PC-3 (cell line): ENCODE data around the gene DMRT1.
A peak's percentile ranks its signal among the peaks of the same experiment; 100 is the strongest.

Experiments
- EZH2 ChIP-seq: fragments of 300-600 bp; sonication (generic); IDR thresholded peaks from one replicate; pipeline ENCODE4 v1.6.1; 2017; ENCODE audit warnings: antibody characterized with exemption, mild to moderate bottlenecking, low read length; ENCODE audit not compliant: unreplicated experiment
- EZH2phosphoT487 ChIP-seq: fragments of 300-600 bp; sonication (generic); IDR thresholded peaks from 2 replicates; pipeline ENCODE4 v1.6.1; 2018; ENCODE audit warnings: mild to moderate bottlenecking, antibody characterized with exemption, low read length, borderline replicate concordance
- TF ChIP-seq, protein P1 (sequence below): fragments of 300-600 bp; sonication (generic); conservative IDR thresholded peaks from 2 replicates; pipeline ENCODE4 v1.5.1; 2017; ENCODE audit warnings: antibody characterized with exemption, low read depth, mild to moderate bottlenecking, low read length

- TF ChIP-seq, protein P1, sequence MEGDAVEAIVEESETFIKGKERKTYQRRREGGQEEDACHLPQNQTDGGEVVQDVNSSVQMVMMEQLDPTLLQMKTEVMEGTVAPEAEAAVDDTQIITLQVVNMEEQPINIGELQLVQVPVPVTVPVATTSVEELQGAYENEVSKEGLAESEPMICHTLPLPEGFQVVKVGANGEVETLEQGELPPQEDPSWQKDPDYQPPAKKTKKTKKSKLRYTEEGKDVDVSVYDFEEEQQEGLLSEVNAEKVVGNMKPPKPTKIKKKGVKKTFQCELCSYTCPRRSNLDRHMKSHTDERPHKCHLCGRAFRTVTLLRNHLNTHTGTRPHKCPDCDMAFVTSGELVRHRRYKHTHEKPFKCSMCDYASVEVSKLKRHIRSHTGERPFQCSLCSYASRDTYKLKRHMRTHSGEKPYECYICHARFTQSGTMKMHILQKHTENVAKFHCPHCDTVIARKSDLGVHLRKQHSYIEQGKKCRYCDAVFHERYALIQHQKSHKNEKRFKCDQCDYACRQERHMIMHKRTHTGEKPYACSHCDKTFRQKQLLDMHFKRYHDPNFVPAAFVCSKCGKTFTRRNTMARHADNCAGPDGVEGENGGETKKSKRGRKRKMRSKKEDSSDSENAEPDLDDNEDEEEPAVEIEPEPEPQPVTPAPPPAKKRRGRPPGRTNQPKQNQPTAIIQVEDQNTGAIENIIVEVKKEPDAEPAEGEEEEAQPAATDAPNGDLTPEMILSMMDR: peak; percentile 70
- TF ChIP-seq EZH2phosphoT487 (no peak), EZH2 (no peak)
These were observed 35.0 kb upstream of the DMRT1 start for GRCh38 chr9:806285-807156.
